Trophoblast cell (in vitro differentiated cells and primary cell): ENCODE measurements around the gene VRK3.

ENCODE experiments used
- DNase-seq, 2 donors: peaks; one replicate each; pipeline ENCODE4 v3.0.0-alpha.2; 2016
- H2AFZ ChIP-seq: 2 replicates; pipeline ENCODE4 v1.6.1; 2013; ENCODE audit warnings: low read length, moderate library complexity, mild to moderate bottlenecking; ENCODE audit not compliant: insufficient read depth, poor library complexity
- H2AK5ac ChIP-seq: 2 replicates; pipeline ENCODE4 v1.6.1; 2013; ENCODE audit warnings: mild to moderate bottlenecking, low read length
- H2BK120ac ChIP-seq: 2 replicates; pipeline ENCODE4 v1.6.1; 2013; ENCODE audit warnings: low read length, mild to moderate bottlenecking, moderate library complexity; ENCODE audit not compliant: insufficient read depth, poor library complexity
- H2BK12ac ChIP-seq: 2 replicates; pipeline ENCODE4 v1.6.1; 2013; ENCODE audit warnings: mild to moderate bottlenecking, low read length, moderate library complexity
- H2BK5ac ChIP-seq: 2 replicates; pipeline ENCODE4 v1.6.1; 2013; ENCODE audit warnings: low read length, low read depth, moderate library complexity, mild to moderate bottlenecking; ENCODE audit not compliant: poor library complexity
- H3K14ac ChIP-seq: 2 replicates; pipeline ENCODE4 v1.6.1; 2013; ENCODE audit warnings: mild to moderate bottlenecking, low read length
- H3K18ac ChIP-seq: 2 replicates; pipeline ENCODE4 v1.6.1; 2013; ENCODE audit warnings: mild to moderate bottlenecking, low read length
- H3K23ac ChIP-seq: 2 replicates; pipeline ENCODE4 v1.6.1; 2013; ENCODE audit warnings: low read length
- H3K27ac ChIP-seq: 2 replicates; pipeline ENCODE4 v1.5.1; 2013; ENCODE audit warnings: low read depth, mild to moderate bottlenecking, inconsistent platforms, low read length, moderate library complexity
- H3K27me3 ChIP-seq: 2 replicates; pipeline ENCODE4 v1.6.1; 2013; ENCODE audit warnings: inconsistent platforms, mild to moderate bottlenecking, low read length, moderate library complexity; ENCODE audit not compliant: insufficient read depth
- H3K36me3 ChIP-seq, 2 experiments: 1 replicate in 1 of 2; 2 replicates in 1 of 2; pipeline ENCODE4 v1.6.1; 2013; ENCODE audit warnings: low read length in 2 of 2, mild to moderate bottlenecking in 2 of 2, moderate library complexity in 1 of 2; ENCODE audit not compliant: insufficient read depth in 2 of 2, control insufficient read depth in 1 of 2
- H3K4ac ChIP-seq: 2 replicates; pipeline ENCODE4 v1.6.1; 2013; ENCODE audit warnings: low read depth, mild to moderate bottlenecking, low read length, moderate library complexity
- H3K4me1 ChIP-seq, 2 experiments: 1 replicate in 1 of 2; 2 replicates in 1 of 2; pipeline ENCODE4 v1.6.1; 2013; ENCODE audit warnings: low read length in 2 of 2, mild to moderate bottlenecking in 2 of 2, moderate library complexity in 1 of 2; ENCODE audit not compliant: insufficient read depth in 2 of 2, control insufficient read depth in 1 of 2
- H3K4me2 ChIP-seq: 2 replicates; pipeline ENCODE4 v1.6.1; 2013; ENCODE audit warnings: inconsistent platforms, mild to moderate bottlenecking, low read length, moderate library complexity
- H3K4me3 ChIP-seq: 2 replicates; pipeline ENCODE4 v1.5.1; 2013; ENCODE audit warnings: mild to moderate bottlenecking, low read depth, low read length, inconsistent platforms
- H3K79me1 ChIP-seq: one replicate; pipeline ENCODE4 v1.6.1; 2013; ENCODE audit warnings: low read length
- H3K79me2 ChIP-seq: 2 replicates; pipeline ENCODE4 v1.6.1; 2013; ENCODE audit warnings: low read length, mild to moderate bottlenecking; ENCODE audit not compliant: control insufficient read depth, insufficient read depth, poor library complexity
- H3K9ac ChIP-seq: 2 replicates; pipeline ENCODE4 v1.6.1; 2013; ENCODE audit warnings: mild to moderate bottlenecking, low read length
- H3K9me3 ChIP-seq: 2 replicates; pipeline ENCODE4 v1.6.1; 2013; ENCODE audit warnings: low read depth, mild to moderate bottlenecking, control low read depth, inconsistent platforms, low read length; ENCODE audit not compliant: insufficient read depth
- H4K12ac ChIP-seq: 2 replicates; pipeline ENCODE4 v1.6.1; 2013; ENCODE audit warnings: low read depth, mild to moderate bottlenecking, low read length, moderate library complexity
- H4K8ac ChIP-seq: 2 replicates; pipeline ENCODE4 v1.6.1; 2013; ENCODE audit warnings: low read depth, mild to moderate bottlenecking, low read length, moderate library complexity
- H4K91ac ChIP-seq: one replicate; pipeline ENCODE4 v1.6.1; 2013; ENCODE audit warnings: low read depth, mild to moderate bottlenecking, low read length, moderate library complexity
- WGBS: extraction: QIAGEN DNeasy Blood & Tissue Kit; methylation state at CpG from one replicate; pipeline ENCODE4 v1.1.7; 2013; ENCODE audit warnings: missing lambda C conversion rate; ENCODE audit not compliant: insufficient read length, insufficient coverage; ENCODE audit errors: extremely low coverage; 5-methylcytosine and 5-hydroxymethylcytosine counted together

VRK3 gene

DNA sequence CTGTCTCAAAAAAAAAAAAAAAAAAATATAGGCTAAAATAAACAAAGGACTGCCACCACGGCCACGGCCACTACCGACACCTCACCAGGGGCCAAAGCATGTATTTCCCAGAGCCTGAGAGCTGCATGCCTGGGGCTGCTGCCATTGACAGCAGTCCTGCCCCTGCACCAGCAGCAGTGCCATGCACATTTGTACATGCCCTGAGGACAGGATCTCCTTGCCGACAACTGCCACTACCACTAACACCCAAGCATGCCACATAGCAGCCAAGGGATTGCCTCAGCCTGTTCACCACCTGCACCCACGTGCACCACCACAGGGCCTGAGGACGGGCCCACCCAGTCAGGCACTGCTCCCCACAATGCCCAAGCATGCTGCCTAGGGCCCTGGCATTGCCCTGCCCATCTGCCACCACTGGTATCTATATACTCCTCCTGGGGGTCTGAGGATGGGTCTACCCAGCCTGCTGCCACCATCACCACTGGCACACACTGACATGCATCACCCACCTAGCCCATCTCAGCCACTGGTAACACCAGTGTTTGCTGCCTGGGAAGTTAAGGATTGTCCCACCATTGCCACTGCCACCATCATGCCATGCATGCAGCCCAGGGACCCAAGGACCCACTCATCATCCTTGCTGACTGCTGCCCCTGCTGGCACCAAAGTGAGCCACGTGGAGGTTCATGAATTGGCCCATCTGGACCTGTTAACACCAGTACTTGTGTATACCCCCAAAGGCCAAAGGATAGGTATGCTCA, 85.3 kb downstream of the VRK3 start:
- Histone ChIP-seq H3K23ac (no peak overlapping the region), H3K79me2 (no peaks in the 10 kb centered on the region)
- WGBS, result no CpG with 5 or more reads among the region's 7 CpGs

GRCh38 chr19:49938662-49939061, 86.5 kb downstream of the VRK3 start:
- H3K14ac ChIP-seq, result no peak overlapping the region
- H2BK5ac ChIP-seq, result no peak overlapping the region
- H4K12ac ChIP-seq, result no peak overlapping the region
- H4K91ac ChIP-seq, result no peak overlapping the region
- H3K9ac ChIP-seq, result no peak overlapping the region
- peaks cover 0 to 3% of the 10 kb centered on the region in 2 experiments for H3K4me1 ChIP-seq
- no CpG with 5 or more reads among the region's 4 CpGs for WGBS
- H3K79me2 ChIP-seq, result no peaks in the 10 kb centered on the region
- H3K4ac ChIP-seq, result no peak overlapping the region
- H3K18ac ChIP-seq, result no peak overlapping the region
- no peaks in the 10 kb centered on the region for H3K79me1 ChIP-seq
- H2AFZ ChIP-seq, result no peak overlapping the region
- no peak for DNase-seq
- no peaks in the 10 kb centered on the region for H3K36me3 ChIP-seq
- H3K4me3 ChIP-seq, result no peak overlapping the region
- H3K9me3 ChIP-seq, result peaks cover 2% of the 10 kb centered on the region
- no peak overlapping the region for H2AK5ac ChIP-seq
- no peaks in the 10 kb centered on the region for H3K27me3 ChIP-seq
- H2BK12ac ChIP-seq, result no peak overlapping the region
- H3K23ac ChIP-seq, result no peak overlapping the region
- no peak overlapping the region for H2BK120ac ChIP-seq
- H3K27ac ChIP-seq, result no peak overlapping the region
- H4K8ac ChIP-seq, result no peak overlapping the region
- no peak overlapping the region for H3K4me2 ChIP-seq

More for the DNA sequence above, 85.3 kb downstream of the VRK3 start:
- Histone ChIP-seq H3K18ac (no peak overlapping the region), H3K36me3 (no peaks in the 10 kb centered on the region), H2BK5ac (no peak overlapping the region), H2AK5ac (no peak overlapping the region), H3K4me3 (no peak overlapping the region), H3K27me3 (no peaks in the 10 kb centered on the region), H3K4me2 (no peak overlapping the region), H3K9ac (no peak overlapping the region), H2BK12ac (no peak overlapping the region), H3K79me1 (no peaks in the 10 kb centered on the region), H4K8ac (no peak overlapping the region), H3K4me1 (peaks cover 0 to 3% of the 10 kb centered on the region in 2 experiments), H2AFZ (no peak overlapping the region), H4K12ac (no peak overlapping the region), H3K27ac (no peak overlapping the region), H3K14ac (no peak overlapping the region), H3K4ac (no peak overlapping the region), H3K9me3 (peaks cover 2% of the 10 kb centered on the region), H2BK120ac (no peak overlapping the region), H4K91ac (no peak overlapping the region)
- no peak for DNase-seq

GRCh38 chr19:49937750-49938381, 87.3 kb downstream of the VRK3 start:
- no peak overlapping the region for H3K18ac ChIP-seq
- H2AFZ ChIP-seq, result no peak overlapping the region
- peak; percentile 59 to 85 for DNase-seq
- peaks cover 0 to 1% of the 10 kb centered on the region in 2 experiments for H3K36me3 ChIP-seq
- no peak overlapping the region for H3K9ac ChIP-seq
- H2BK120ac ChIP-seq, result no peak overlapping the region
- H2AK5ac ChIP-seq, result no peak overlapping the region
- H3K23ac ChIP-seq, result no peak overlapping the region
- no peaks in the 10 kb centered on the region for H3K27me3 ChIP-seq
- no peaks in the 10 kb centered on the region for H3K79me2 ChIP-seq
- H4K12ac ChIP-seq, result no peak overlapping the region
- no peak overlapping the region for H4K8ac ChIP-seq
- no peak overlapping the region for H3K27ac ChIP-seq
- H3K14ac ChIP-seq, result no peak overlapping the region
- H3K4me2 ChIP-seq, result peak overlapping the region; percentile 60
- H3K4me1 ChIP-seq, result peaks cover 0 to 3% of the 10 kb centered on the region in 2 experiments
- no CpG with 5 or more reads among the region's 35 CpGs for WGBS
- no peak overlapping the region for H2BK5ac ChIP-seq
- H4K91ac ChIP-seq, result no peak overlapping the region
- no peak overlapping the region for H3K4ac ChIP-seq
- no peaks in the 10 kb centered on the region for H3K79me1 ChIP-seq
- H3K9me3 ChIP-seq, result peaks cover 2% of the 10 kb centered on the region
- no peak overlapping the region for H3K4me3 ChIP-seq
- no peak overlapping the region for H2BK12ac ChIP-seq

GRCh38 chr19:49936549-49936948, 88.6 kb downstream of the VRK3 start:
- no peak overlapping the region for H2AK5ac ChIP-seq
- H4K12ac ChIP-seq, result no peak overlapping the region
- no peak overlapping the region for H2BK5ac ChIP-seq
- H2BK120ac ChIP-seq, result no peak overlapping the region
- H3K27me3 ChIP-seq, result no peaks in the 10 kb centered on the region
- no peak overlapping the region for H3K4me3 ChIP-seq
- no peaks in the 10 kb centered on the region for H3K79me1 ChIP-seq
- peaks cover 0 to 3% of the 10 kb centered on the region in 2 experiments for H3K4me1 ChIP-seq
- no peak overlapping the region for H2BK12ac ChIP-seq
- no peak overlapping the region for H3K27ac ChIP-seq
- WGBS, result no CpG with 5 or more reads among the region's 5 CpGs
- H3K4me2 ChIP-seq, result no peak overlapping the region
- no peak overlapping the region for H3K4ac ChIP-seq
- no peak for DNase-seq
- H3K36me3 ChIP-seq, result peaks cover 2 to 5% of the 10 kb centered on the region in 2 experiments
- H3K9me3 ChIP-seq, result peaks cover 3% of the 10 kb centered on the region
- H2AFZ ChIP-seq, result no peak overlapping the region
- H3K14ac ChIP-seq, result no peak overlapping the region
- H3K79me2 ChIP-seq, result no peaks in the 10 kb centered on the region
- no peak overlapping the region for H3K18ac ChIP-seq
- no peak overlapping the region for H3K9ac ChIP-seq
- H3K23ac ChIP-seq, result no peak overlapping the region
- no peak overlapping the region for H4K8ac ChIP-seq
- H4K91ac ChIP-seq, result no peak overlapping the region
